ENCODE measurements around the gene NUDT13.

Gene NUDT13

GRCh38 chr10:73110345-73110849, at the start of gene NUDT13:
Gene NUDT13 (plus strand): TSS chr10:73110455. CDS start chr10:73114366, 3,911 bp downstream.
- TF ChIP-seq EZH2 (IDR thresholded peaks at IDR 0.05; ENCODE audit: borderline replicate concordance, low read depth, low read length, severe bottlenecking) = no peak
- TF ChIP-seq, protein P1, sequence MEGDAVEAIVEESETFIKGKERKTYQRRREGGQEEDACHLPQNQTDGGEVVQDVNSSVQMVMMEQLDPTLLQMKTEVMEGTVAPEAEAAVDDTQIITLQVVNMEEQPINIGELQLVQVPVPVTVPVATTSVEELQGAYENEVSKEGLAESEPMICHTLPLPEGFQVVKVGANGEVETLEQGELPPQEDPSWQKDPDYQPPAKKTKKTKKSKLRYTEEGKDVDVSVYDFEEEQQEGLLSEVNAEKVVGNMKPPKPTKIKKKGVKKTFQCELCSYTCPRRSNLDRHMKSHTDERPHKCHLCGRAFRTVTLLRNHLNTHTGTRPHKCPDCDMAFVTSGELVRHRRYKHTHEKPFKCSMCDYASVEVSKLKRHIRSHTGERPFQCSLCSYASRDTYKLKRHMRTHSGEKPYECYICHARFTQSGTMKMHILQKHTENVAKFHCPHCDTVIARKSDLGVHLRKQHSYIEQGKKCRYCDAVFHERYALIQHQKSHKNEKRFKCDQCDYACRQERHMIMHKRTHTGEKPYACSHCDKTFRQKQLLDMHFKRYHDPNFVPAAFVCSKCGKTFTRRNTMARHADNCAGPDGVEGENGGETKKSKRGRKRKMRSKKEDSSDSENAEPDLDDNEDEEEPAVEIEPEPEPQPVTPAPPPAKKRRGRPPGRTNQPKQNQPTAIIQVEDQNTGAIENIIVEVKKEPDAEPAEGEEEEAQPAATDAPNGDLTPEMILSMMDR (IDR thresholded peaks at IDR 0.05; ENCODE audit: borderline replicate concordance, extremely low read depth, low read length, poor library complexity, severe bottlenecking) = no peak
- peaks cover 17% of the 10 kb centered on the region for H3K4me1 ChIP-seq (ENCODE audit: insufficient read depth, low read length)
- H3K4me3 ChIP-seq (ENCODE audit: low read depth in 1 of 2, low read length in 2 of 2) = peak within 1 kb of the TSS; percentile 19 to 56; a peak in 3 of 4 replicates
- H3K9ac ChIP-seq (ENCODE audit: low read depth, low read length) = peak within 1 kb of the TSS; percentile 56
- peak; percentile 84 for DNase-seq
- peak within 1 kb of the TSS; percentile 75 for H3K27ac ChIP-seq (ENCODE audit: low read length)
- H3K4me2 ChIP-seq (ENCODE audit: insufficient read depth, low read length) = peak within 1 kb of the TSS; percentile 80
- no peaks in the 10 kb centered on the region for H3K27me3 ChIP-seq (ENCODE audit: insufficient read depth, low read length, poor library complexity)
- no peaks in the 10 kb centered on the region for H3K9me3 ChIP-seq (ENCODE audit: insufficient read depth, low read length, severe bottlenecking)
- H3K36me3 ChIP-seq (ENCODE audit: insufficient read depth, low read length) = peaks cover 10% of the 10 kb centered on the region
- peak within 1 kb of the TSS; percentile 62 for H2AFZ ChIP-seq (ENCODE audit: low read depth, low read length)
- peak; percentile 98 for ATAC-seq (ENCODE audit: insufficient read depth, low read depth)
- peaks cover 2% of the 10 kb centered on the region; the same call in 1 of the 2 replicates for H3K79me2 ChIP-seq (ENCODE audit: insufficient read depth, low read length)
- no peaks in the 10 kb centered on the region for H4K20me1 ChIP-seq (ENCODE audit: insufficient read depth, low read length)

DNA sequence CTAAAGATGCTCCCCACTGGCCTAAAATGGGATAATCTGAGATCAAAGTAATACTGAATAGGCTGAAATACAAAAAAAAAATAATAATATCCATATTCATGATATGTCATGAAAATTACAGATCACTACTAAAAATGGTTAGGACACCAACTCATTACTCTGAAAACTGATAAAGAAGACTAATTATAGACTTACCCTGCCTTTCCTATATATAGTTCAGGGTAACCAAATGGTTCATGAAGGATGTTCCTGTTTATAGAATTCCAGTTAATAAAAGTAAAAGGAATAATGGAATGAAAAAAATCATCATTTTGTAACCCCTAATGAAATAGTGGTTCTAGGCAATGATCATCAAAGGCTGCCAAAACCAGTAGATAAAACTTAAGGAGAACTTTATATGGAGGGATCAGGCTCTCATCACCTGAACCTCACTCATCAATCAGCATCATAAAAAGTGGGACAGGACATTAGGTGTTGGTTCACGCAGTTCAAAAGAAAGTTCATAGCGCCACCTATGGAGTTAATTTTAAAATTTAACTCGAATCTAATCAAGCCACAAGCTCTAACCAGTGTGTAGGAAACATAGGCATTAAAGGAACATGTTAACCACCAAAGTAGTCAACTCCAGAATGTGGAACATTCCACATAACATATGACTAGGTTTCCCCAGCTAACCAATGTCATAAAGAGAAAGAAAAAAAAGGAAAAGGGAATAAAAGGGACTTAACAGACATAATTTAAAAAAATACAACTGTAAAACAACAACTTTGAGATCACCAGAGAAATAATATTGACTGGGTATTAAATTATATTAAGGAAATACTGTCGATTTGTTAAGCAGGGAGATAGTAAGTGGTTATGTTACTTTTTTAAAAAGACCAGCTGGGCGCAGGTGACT, 49.3 kb upstream of the NUDT13 start:
- H3K36me3 ChIP-seq (ENCODE audit: insufficient read depth, low read length) = peaks cover 51% of the 10 kb centered on the region
- no peak overlapping the region for H3K4me3 ChIP-seq (ENCODE audit: low read depth in 1 of 2, low read length in 2 of 2)
- no peaks in the 10 kb centered on the region for H3K9me3 ChIP-seq (ENCODE audit: insufficient read depth, low read length, severe bottlenecking)
- H3K9ac ChIP-seq (ENCODE audit: low read depth, low read length) = no peak overlapping the region
- H4K20me1 ChIP-seq (ENCODE audit: insufficient read depth, low read length) = no peaks in the 10 kb centered on the region
- TF ChIP-seq, protein P1 (IDR thresholded peaks at IDR 0.05; ENCODE audit: borderline replicate concordance, extremely low read depth, low read length, poor library complexity, severe bottlenecking) = peak; percentile 54
- TF ChIP-seq EZH2 (IDR thresholded peaks at IDR 0.05; ENCODE audit: borderline replicate concordance, low read depth, low read length, severe bottlenecking) = no peak
- H2AFZ ChIP-seq (ENCODE audit: low read depth, low read length) = no peak overlapping the region
- no peaks in the 10 kb centered on the region for H3K27me3 ChIP-seq (ENCODE audit: insufficient read depth, low read length, poor library complexity)
- H3K4me2 ChIP-seq (ENCODE audit: insufficient read depth, low read length) = no peak overlapping the region
- ATAC-seq (ENCODE audit: insufficient read depth, low read depth) (peak; percentile 78), DNase-seq (no peak)
- no peaks in the 10 kb centered on the region for H3K4me1 ChIP-seq (ENCODE audit: insufficient read depth, low read length)
- no peaks in the 10 kb centered on the region; the same call in 1 of the 2 replicates for H3K79me2 ChIP-seq (ENCODE audit: insufficient read depth, low read length)
- no peak overlapping the region for H3K27ac ChIP-seq (ENCODE audit: low read length)

DNA sequence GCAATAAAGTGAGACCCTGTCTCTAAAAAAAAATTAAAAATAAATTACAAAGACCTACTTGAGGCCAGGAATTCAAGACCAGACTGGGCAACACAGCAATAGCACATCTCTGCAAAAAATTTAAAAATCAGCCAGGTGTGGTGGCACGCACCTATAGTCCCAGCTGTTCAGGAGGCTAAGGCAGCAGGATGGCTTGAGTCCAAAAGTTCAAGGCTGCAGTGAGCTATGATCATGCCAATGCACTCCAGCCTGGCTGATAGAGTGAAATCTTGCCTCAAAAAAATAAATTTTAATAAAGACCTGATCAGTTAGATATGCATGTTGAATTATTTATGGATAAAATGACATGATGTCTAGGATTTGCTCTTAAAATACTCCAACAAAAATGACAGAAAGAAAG, 48.5 kb upstream of the NUDT13 start:
- no peaks in the 10 kb centered on the region for H4K20me1 ChIP-seq (ENCODE audit: insufficient read depth, low read length)
- H3K79me2 ChIP-seq (ENCODE audit: insufficient read depth, low read length) = no peaks in the 10 kb centered on the region; the same call in 1 of the 2 replicates
- H3K4me2 ChIP-seq (ENCODE audit: insufficient read depth, low read length) = no peak overlapping the region
- no peak overlapping the region for H3K4me3 ChIP-seq (ENCODE audit: low read depth in 1 of 2, low read length in 2 of 2)
- no peak overlapping the region for H2AFZ ChIP-seq (ENCODE audit: low read depth, low read length)
- ATAC-seq (ENCODE audit: insufficient read depth, low read depth) (no peak), DNase-seq (no peak)
- H3K27ac ChIP-seq (ENCODE audit: low read length) = no peak overlapping the region
- H3K27me3 ChIP-seq (ENCODE audit: insufficient read depth, low read length, poor library complexity) = no peaks in the 10 kb centered on the region
- no peak overlapping the region for H3K9ac ChIP-seq (ENCODE audit: low read depth, low read length)
- TF ChIP-seq, protein P1 (IDR thresholded peaks at IDR 0.05; ENCODE audit: borderline replicate concordance, extremely low read depth, low read length, poor library complexity, severe bottlenecking) = no peak
- no peak for TF ChIP-seq EZH2 (IDR thresholded peaks at IDR 0.05; ENCODE audit: borderline replicate concordance, low read depth, low read length, severe bottlenecking)
- no peaks in the 10 kb centered on the region for H3K9me3 ChIP-seq (ENCODE audit: insufficient read depth, low read length, severe bottlenecking)
- H3K36me3 ChIP-seq (ENCODE audit: insufficient read depth, low read length) = peaks cover 55% of the 10 kb centered on the region
- H3K4me1 ChIP-seq (ENCODE audit: insufficient read depth, low read length) = no peaks in the 10 kb centered on the region
